HCT116 (cell line): ENCODE measurements around the gene CDHR3. TPM values are rescaled to one million over a fixed set of nuclear protein-coding genes. Genes with fewer than 3 reads are reported as not detected.

Experiments
- ATAC-seq: fragments of 200-7000 bp; cut with Tn5 transposase; 2 replicates; pipeline ENCODE4 v1.9.1; 2020; ENCODE audit warnings: mild to moderate bottlenecking, moderate library complexity
- BruUV-seq: library from RNA; stranded (reverse); fragments of 400-500 nt; replicated peaks from 2 replicates; lab custom pipeline; 2021; lab: Mats Ljungman, UMichigan
- CTCF ChIA-PET: fragments of 300-600 bp; sonication (Branson Sonifier 250); formaldehyde crosslinking; loops from one replicate; lab custom pipeline; 2021; ENCODE audit warnings: antibody characterized with exemption; lab: Charles Lee
- POLR2A ChIA-PET: fragments of 300-600, 350-600 bp; sonication (Branson Sonifier 250); formaldehyde crosslinking; loops from one replicate; lab custom pipeline; 2021; ENCODE audit warnings: antibody characterized with exemption; lab: Charles Lee
- RAD21 ChIA-PET, 2 experiments: fragments of 300-600 bp; sonication (Branson Sonifier 250); formaldehyde crosslinking; loops; one replicate each; lab custom pipeline; 2023; ENCODE audit warnings: low total read pairs in 2 of 2; ENCODE audit not compliant: uncharacterized antibody in 2 of 2, unreplicated experiment in 2 of 2, low non-redundant PET in 1 of 2; lab: Charles Lee
- DNase-seq: peaks from one replicate; pipeline ENCODE4 v3.0.0-alpha.2; 2010; ENCODE audit warnings: low read depth, low spot score
- H2AFZ ChIP-seq: fragments of 200-600 bp; shearing (Covaris generic), sonication (generic); 2 replicates; pipeline ENCODE4 v1.6.1; 2017; ENCODE audit warnings: low read depth, mixed run types, mixed read lengths, antibody characterized with exemption, low read length; ENCODE audit not compliant: poor library complexity, severe bottlenecking
- H3K27ac ChIP-seq: 2 replicates; pipeline ENCODE4 v1.5.1; 2012; ENCODE audit warnings: low read depth, low read length
- H3K27me3 ChIP-seq: fragments of 200-600 bp; sonication (generic); 2 replicates; pipeline ENCODE4 v1.6.1; 2016; ENCODE audit warnings: mixed run types, low read length, mixed read lengths; ENCODE audit not compliant: insufficient read depth
- H3K36me3 ChIP-seq, 2 experiments: fragments of 200-500 bp in 1 of 2; fragments of 200-600 bp in 1 of 2; sonication (Bioruptor generic) in 1 of 2; sonication (generic) in 1 of 2; 2 replicates each; pipeline versions ENCODE4 v1.5.1 to v1.6.1; 2014 to 2016; ENCODE audit warnings: low read length in 2 of 2, inconsistent platforms in 1 of 2, mixed read lengths in 1 of 2, mixed run types in 1 of 2; ENCODE audit not compliant: insufficient read depth in 2 of 2, control insufficient read depth in 1 of 2
- H3K4me1 ChIP-seq, 2 experiments: fragments of 200-600 bp in 1 of 2; sonication (generic) in 1 of 2; 2 replicates each; pipeline versions ENCODE4 v1.5.1 to v1.6.1; 2012 to 2017; ENCODE audit warnings: low read length in 2 of 2, inconsistent platforms in 1 of 2, mild to moderate bottlenecking in 1 of 2, mixed read lengths in 1 of 2, mixed run types in 1 of 2, moderate library complexity in 1 of 2; ENCODE audit not compliant: insufficient read depth in 2 of 2, control insufficient read depth in 1 of 2
- H3K4me2 ChIP-seq: fragments of 200-600 bp; sonication (generic); 2 replicates; pipeline ENCODE4 v1.6.1; 2017; ENCODE audit warnings: mixed run types, low read length, mixed read lengths
- H3K4me3 ChIP-seq, 2 experiments: fragments of 200-600 bp in 1 of 2; sonication (generic) in 1 of 2; replicated peaks in 1 of 2; 2 replicates each; pipeline ENCODE4 v1.5.1; 2011 to 2016; ENCODE audit warnings: low read length in 2 of 2, control low read depth in 1 of 2, low read depth in 1 of 2, mild to moderate bottlenecking in 1 of 2, mixed read lengths in 1 of 2, mixed run types in 1 of 2
- H3K79me2 ChIP-seq: fragments of 200-600 bp; sonication (generic); 2 replicates; pipeline ENCODE4 v1.6.1; 2017; ENCODE audit warnings: mild to moderate bottlenecking, mixed run types, low read length, moderate library complexity, mixed read lengths; ENCODE audit not compliant: insufficient read depth
- H3K9ac ChIP-seq: fragments of 200-600 bp; sonication (generic); 2 replicates; pipeline ENCODE4 v1.6.1; 2016; ENCODE audit warnings: low read length, mixed read lengths
- H3K9me2 ChIP-seq: fragments of 200-600 bp; sonication (generic), shearing (Covaris generic); 2 replicates; pipeline ENCODE4 v1.6.1; 2017; ENCODE audit warnings: mixed run types, mild to moderate bottlenecking, moderate library complexity; ENCODE audit not compliant: insufficient read depth
- H3K9me3 ChIP-seq, 2 experiments: fragments of 200-500 bp in 1 of 2; fragments of 200-600 bp in 1 of 2; sonication (Bioruptor generic) in 1 of 2; sonication (generic) in 1 of 2; 2 replicates each; pipeline ENCODE4 v1.6.1; 2014 to 2017; ENCODE audit warnings: low read length in 2 of 2, mixed read lengths in 2 of 2, inconsistent platforms in 1 of 2, low read depth in 1 of 2, mild to moderate bottlenecking in 1 of 2, mixed run types in 1 of 2, moderate library complexity in 1 of 2; ENCODE audit not compliant: control insufficient read depth in 1 of 2, insufficient read depth in 1 of 2
- H4K20me1 ChIP-seq: fragments of 200-600 bp; sonication (generic), shearing (Covaris generic); 2 replicates; pipeline ENCODE4 v1.6.1; 2017; ENCODE audit warnings: mixed run types, mild to moderate bottlenecking, moderate library complexity; ENCODE audit not compliant: insufficient read depth
- ATF3 ChIP-seq: IDR thresholded peaks from 2 replicates; pipeline ENCODE4 v1.6.1; 2012
- CBX3 ChIP-seq: IDR thresholded peaks from 2 replicates; pipeline ENCODE4 v1.6.1; 2012; ENCODE audit warnings: low read depth
- CEBPB ChIP-seq: IDR thresholded peaks from 2 replicates; pipeline ENCODE4 v1.6.1; 2012; ENCODE audit warnings: low read depth
- EGR1 ChIP-seq: IDR thresholded peaks from 2 replicates; pipeline ENCODE4 v1.6.1; 2012; ENCODE audit warnings: low read depth
- FOSL1 ChIP-seq: IDR thresholded peaks from 2 replicates; pipeline ENCODE4 v1.6.1; 2012; ENCODE audit warnings: low read depth
- JUND ChIP-seq: IDR thresholded peaks from 2 replicates; pipeline ENCODE4 v1.6.1; 2012
- POLR2AphosphoS5 ChIP-seq: IDR thresholded peaks from 2 replicates; pipeline ENCODE4 v1.6.1; 2011; ENCODE audit warnings: mild to moderate bottlenecking, low read depth, low read length, moderate library complexity
- REST ChIP-seq: IDR thresholded peaks from 2 replicates; pipeline ENCODE4 v1.6.1; 2012; ENCODE audit warnings: low read depth
- SIN3A ChIP-seq: IDR thresholded peaks from 2 replicates; pipeline ENCODE4 v1.6.1; 2012; ENCODE audit warnings: low read depth
- TCF7L2 ChIP-seq: IDR thresholded peaks from 2 replicates; pipeline ENCODE4 v1.7.0; 2011; ENCODE audit warnings: borderline replicate concordance, inconsistent platforms; ENCODE audit not compliant: insufficient read depth, insufficient read length; ENCODE audit errors: extremely low read depth
- YY1 ChIP-seq: IDR thresholded peaks from 2 replicates; pipeline ENCODE4 v1.6.1; 2011; ENCODE audit warnings: low read length, low read depth, moderate library complexity, mild to moderate bottlenecking; ENCODE audit not compliant: insufficient replicate concordance; ENCODE audit errors: extremely low read depth
- ZBTB33 ChIP-seq: IDR thresholded peaks from 2 replicates; pipeline ENCODE4 v1.6.1; 2011; ENCODE audit warnings: mild to moderate bottlenecking, low read length, moderate library complexity; ENCODE audit not compliant: insufficient replicate concordance; ENCODE audit errors: extremely low read depth
- ZFX ChIP-seq: fragments of 450-650 bp; IDR thresholded peaks from 2 replicates; pipeline ENCODE4 v1.6.1; 2017
- intact Hi-C: fragments of 100-400 bp; cut with micrococcal nuclease; formaldehyde crosslinking; loops from 2 replicates; pipeline ENCODE4 v1.10.0; 2022
- total RNA-seq: library from RNA; stranded (reverse); gene quantifications from one replicate; pipeline ENCODE4 v1.2.1, GENCODE V29; 2021; ENCODE audit not compliant: unreplicated experiment

The CDHR3 gene
- total RNA-seq, 1 experiment from 2014 or later, result 5.5 TPM

- no peak for TF ChIP-seq ZBTB33
Observed at GRCh38 chr7:106053109-106053508, 90.0 kb downstream of the CDHR3 start (continued).

GRCh38 chr7:106054156-106054910 is 91.3 kb downstream of the CDHR3 start:
- H3K79me2 ChIP-seq, result no peaks in the 10 kb centered on the region
- TF ChIP-seq ATF3, result no peak
- no peak for TF ChIP-seq CEBPB
- TF ChIP-seq TCF7L2, result no peak
- no peak for TF ChIP-seq EGR1
- no peak for TF ChIP-seq ZFX
- no peak for TF ChIP-seq SIN3A
- TF ChIP-seq POLR2AphosphoS5, result no peak
- no peak for TF ChIP-seq YY1
- TF ChIP-seq FOSL1, result no peak
- TF ChIP-seq REST, result no peak
- TF ChIP-seq CBX3, result no peak
- TF ChIP-seq JUND, result no peak
- ChIA-PET CTCF (interaction anchor here (1.3 kb wide), 1 partner anchor 100 kb away, joined by 3 read pairs; no protein-coding TSS in a partner anchor), POLR2A (no interaction called here), RAD21 (no interaction called here)
- H3K27ac ChIP-seq, result no peak overlapping the region
- intact Hi-C loops, result no loop called here
- H3K9me2 ChIP-seq, result no peaks in the 10 kb centered on the region
- no peak overlapping the region for H3K4me2 ChIP-seq
- H3K4me3 ChIP-seq, result no peak overlapping the region
- no peaks in the 10 kb centered on the region for H3K9me3 ChIP-seq
- H3K36me3 ChIP-seq, result no peaks in the 10 kb centered on the region
- ATAC-seq (no peak), DNase-seq (no peak)
- no TSS peak for BruUV-seq
- no peaks in the 10 kb centered on the region for H3K27me3 ChIP-seq
- H3K9ac ChIP-seq, result no peak overlapping the region
- H2AFZ ChIP-seq, result no peak overlapping the region
- peaks cover 0 to 5% of the 10 kb centered on the region in 2 experiments; a peak in 1 of 4 replicates for H3K4me1 ChIP-seq
- H4K20me1 ChIP-seq, result no peaks in the 10 kb centered on the region
